C4-2B (cell line): Measurements from ENCODE around the gene PAK3.

Source experiments
- H3K27ac ChIP-seq: fragments of 450-650 bp; 2 replicates; pipeline ENCODE4 v1.5.1; 2017
- ZFX ChIP-seq: fragments of 450-650 bp; IDR thresholded peaks from 2 replicates; pipeline ENCODE4 v1.6.1; 2017
- TF ChIP-seq, protein P1 (sequence below): fragments of 450-650 bp; conservative IDR thresholded peaks from 2 replicates; pipeline ENCODE4 v1.5.1; 2017; ENCODE audit warnings: mild to moderate bottlenecking

The PAK3 gene

DNA sequence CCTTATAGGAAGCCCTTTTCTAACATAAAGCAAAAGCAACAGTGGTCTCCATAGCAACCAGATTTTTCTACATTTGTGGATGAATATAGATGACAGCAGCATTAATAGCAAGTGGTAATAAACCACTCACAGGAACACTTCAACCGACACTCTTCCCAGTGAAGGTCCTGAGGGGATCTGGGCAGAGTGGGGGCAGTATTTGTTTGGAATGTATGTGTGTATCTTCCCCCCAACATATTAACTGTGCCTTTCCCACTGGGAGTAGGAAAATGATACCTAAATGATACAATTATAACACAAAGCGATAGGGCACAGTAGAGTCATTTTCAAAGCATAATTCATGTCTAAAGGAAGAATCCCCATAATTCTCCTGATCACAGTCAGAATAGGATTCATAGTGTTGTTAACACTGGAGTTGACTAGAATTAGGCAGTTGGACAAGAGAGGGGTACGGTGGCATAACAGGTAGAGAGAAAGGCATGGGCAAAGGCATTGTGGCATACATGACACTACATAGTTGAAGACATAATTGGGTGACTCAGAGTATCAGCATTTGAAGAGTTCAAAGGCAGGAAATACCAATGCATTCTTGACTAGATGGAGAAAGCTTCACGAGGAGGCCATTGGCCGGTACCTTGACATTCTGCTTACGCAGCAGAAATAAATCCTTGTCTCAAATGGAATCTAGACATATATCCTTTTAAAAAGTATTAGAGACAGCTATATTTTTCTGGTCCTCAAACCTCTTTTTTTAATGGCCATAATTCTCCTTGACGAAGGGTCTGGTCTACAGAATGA, 159.1 kb downstream of the PAK3 start:
- no peak overlapping the region for H3K27ac ChIP-seq
- TF ChIP-seq, protein P1, sequence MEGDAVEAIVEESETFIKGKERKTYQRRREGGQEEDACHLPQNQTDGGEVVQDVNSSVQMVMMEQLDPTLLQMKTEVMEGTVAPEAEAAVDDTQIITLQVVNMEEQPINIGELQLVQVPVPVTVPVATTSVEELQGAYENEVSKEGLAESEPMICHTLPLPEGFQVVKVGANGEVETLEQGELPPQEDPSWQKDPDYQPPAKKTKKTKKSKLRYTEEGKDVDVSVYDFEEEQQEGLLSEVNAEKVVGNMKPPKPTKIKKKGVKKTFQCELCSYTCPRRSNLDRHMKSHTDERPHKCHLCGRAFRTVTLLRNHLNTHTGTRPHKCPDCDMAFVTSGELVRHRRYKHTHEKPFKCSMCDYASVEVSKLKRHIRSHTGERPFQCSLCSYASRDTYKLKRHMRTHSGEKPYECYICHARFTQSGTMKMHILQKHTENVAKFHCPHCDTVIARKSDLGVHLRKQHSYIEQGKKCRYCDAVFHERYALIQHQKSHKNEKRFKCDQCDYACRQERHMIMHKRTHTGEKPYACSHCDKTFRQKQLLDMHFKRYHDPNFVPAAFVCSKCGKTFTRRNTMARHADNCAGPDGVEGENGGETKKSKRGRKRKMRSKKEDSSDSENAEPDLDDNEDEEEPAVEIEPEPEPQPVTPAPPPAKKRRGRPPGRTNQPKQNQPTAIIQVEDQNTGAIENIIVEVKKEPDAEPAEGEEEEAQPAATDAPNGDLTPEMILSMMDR, result no peak
- no peak for TF ChIP-seq ZFX

DNA sequence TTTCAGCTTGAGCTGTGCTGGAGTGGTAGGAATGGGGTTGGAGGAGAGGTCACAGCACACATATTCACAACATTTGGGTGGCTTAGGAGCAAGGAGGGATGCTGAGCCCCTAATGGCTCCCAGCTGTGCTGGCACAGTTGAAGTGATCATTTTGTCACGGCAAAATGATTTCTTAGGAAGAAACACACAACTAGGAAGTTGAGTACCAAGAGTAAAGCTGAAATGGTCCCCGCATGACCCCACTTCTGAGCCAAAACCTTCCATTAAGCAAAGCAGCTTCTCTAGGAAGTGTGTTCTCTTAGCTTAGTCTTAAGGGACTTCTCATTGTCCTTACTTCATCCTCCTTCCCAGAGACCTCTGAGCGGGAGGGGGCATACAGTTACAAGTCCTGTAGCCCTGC, 161.7 kb downstream of the PAK3 start:
- no peak for TF ChIP-seq ZFX
- no peak overlapping the region for H3K27ac ChIP-seq

DNA sequence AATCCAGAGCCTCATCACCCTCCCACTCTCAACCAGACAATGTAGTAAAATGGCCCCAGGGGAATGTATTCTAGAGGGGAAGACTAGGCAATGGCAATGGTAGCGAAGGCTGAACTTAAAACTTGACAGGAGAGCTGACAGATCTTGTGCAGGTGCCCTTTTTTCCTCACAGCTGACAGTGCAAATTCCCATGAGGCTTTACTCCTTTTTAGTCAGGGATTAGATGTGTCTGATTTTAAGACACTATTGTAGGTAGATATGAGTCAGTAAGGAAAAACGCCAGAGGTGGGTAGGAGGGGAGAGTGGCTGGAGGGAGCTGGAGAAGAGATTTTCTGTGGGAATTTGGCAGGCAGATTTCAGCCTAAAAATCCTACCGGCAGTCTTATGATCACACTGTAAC, 163.6 kb downstream of the PAK3 start:
- TF ChIP-seq, protein P1, result no peak
- TF ChIP-seq ZFX, result no peak
- H3K27ac ChIP-seq, result no peak overlapping the region

DNA sequence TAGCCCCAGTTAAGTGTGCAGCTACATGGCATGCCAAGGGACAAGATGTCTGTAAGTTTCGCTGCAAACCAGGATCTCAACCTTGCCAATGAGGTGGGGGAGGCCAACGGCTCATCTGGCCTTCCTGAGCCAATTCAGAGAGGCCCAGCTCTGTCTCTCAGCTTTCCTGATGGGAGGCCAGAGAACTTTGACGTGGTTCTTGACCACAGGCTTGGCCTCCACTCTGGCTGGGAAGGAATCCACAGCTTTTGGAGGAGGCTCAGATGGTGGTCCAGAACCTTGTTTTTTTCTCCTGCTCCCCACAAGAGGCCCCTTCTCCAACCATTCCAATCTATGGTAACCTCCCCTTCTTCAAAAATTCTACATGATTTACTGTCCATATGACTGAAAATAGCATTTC, 164.5 kb downstream of the PAK3 start:
- TF ChIP-seq, protein P1, result no peak
- no peak for TF ChIP-seq ZFX

DNA sequence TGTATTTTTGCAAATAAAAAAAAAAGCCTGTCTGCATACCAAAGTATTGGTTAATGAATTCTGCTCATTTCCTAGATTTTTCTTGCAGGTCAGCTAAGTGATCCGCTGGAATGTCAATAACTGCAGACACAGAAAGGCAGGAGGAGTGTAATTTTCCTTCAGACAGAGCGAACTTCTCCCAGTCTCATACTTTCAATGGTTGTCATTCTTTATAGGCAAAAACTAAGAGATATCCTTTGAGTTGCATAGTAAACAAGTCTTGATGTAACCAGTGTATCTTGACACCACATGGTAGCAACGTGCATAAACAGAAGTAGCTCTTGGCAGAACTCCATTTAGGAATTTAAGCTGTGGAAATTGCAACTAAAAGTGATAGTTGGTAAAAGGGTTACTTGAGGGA, 166.1 kb downstream of the PAK3 start:
- no peak for TF ChIP-seq ZFX
- TF ChIP-seq, protein P1, result no peak
- H3K27ac ChIP-seq, result no peak overlapping the region

More for the DNA sequence above, 164.5 kb downstream of the PAK3 start:
- no peak overlapping the region for H3K27ac ChIP-seq

DNA sequence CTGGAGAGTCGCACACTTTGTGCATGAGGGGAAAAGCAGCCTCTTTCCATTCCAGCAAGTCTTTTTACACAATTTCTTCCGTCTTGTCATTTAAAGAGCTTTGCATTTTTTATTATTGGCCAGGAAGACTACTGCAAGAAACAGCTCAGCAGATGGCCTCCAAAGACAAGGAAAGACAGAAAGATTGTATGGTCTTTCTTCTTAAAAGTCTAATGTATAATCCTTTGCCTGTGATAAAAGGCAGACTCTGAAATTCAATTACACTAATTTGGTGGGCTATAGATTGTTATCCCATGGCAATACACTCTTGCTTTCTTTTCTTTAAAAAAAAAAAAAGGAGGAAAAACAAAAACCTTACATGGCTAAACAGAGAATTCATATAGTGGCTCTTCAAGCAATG, 168.4 kb downstream of the PAK3 start:
- H3K27ac ChIP-seq, result no peak overlapping the region
- TF ChIP-seq, protein P1, result no peak
- TF ChIP-seq ZFX, result no peak

DNA sequence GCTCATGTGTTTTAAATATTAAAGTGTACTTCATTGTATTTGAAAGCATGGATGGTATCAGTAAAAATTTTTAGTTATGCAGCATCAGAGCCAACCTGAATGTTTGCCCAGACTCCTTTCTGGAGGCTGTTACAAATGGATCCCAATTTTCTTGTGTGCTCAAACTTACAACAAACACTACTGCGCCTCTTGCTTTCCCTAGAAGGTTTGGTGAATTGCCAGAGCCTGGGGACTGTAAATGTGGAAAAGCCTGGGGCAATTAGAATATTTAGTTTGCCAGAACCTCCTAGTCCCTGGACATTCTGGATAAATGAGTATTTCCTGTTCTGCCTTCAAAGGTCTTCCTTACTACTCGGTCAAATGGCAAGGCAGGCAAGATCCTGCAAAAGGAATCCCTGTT, 169.5 kb downstream of the PAK3 start:
- H3K27ac ChIP-seq, result no peak overlapping the region
- TF ChIP-seq, protein P1, result no peak
- TF ChIP-seq ZFX, result no peak

DNA sequence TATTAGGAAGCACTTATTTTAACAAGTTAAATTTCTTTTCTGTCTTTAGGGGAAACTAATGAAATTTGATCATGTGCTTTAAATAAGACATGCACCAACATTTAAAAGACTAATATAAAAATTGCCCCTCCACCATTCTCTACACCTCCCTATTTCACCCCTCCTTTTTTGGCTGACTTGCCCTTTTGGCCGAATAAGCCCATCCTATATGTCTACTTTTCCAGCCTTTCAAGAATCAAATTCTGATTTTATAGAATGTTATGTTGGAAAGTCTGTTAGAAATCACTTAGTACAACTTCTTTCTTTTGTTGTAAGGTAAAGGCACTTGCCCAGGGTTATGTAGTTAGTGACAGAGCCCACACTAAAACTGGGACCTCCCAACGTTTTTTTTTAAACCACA, 172.5 kb downstream of the PAK3 start:
- TF ChIP-seq, protein P1, result no peak
- no peak for TF ChIP-seq ZFX
- no peak overlapping the region for H3K27ac ChIP-seq
